GM12874 (cell line): ENCODE measurements around the gene DNAJC4.

Experiments
- CTCF ChIP-seq: IDR thresholded peaks from 2 replicates; pipeline ENCODE4 v1.5.1; 2011; ENCODE audit warnings: low read depth, mild to moderate bottlenecking, control low read depth, low read length, moderate library complexity; ENCODE audit not compliant: insufficient read depth

Gene DNAJC4

GRCh38 chr11:64268025-64268892 lies 37.9 kb downstream of the DNAJC4 start:
- no peak for TF ChIP-seq CTCF

GRCh38 chr11:64268893-64269539 lies 38.7 kb downstream of the DNAJC4 start:
- TF ChIP-seq CTCF = no peak

- TF ChIP-seq CTCF = 0 out of 2 replicates have a peak, but pooled peaks have one; percentile 0
Observed at GRCh38 chr11:64269540-64270220, 39.3 kb downstream of the DNAJC4 start.

- no peak for TF ChIP-seq CTCF
Observed at GRCh38 chr11:64275031-64275800, 44.9 kb downstream of the DNAJC4 start.

- no peak for TF ChIP-seq CTCF
Observed at GRCh38 chr11:64275841-64276240, 45.5 kb downstream of the DNAJC4 start.

GRCh38 chr11:64276653-64277431 lies 46.5 kb downstream of the DNAJC4 start:
- no peak for TF ChIP-seq CTCF
